Fibroblast of the aortic adventitia (primary cell): ENCODE measurements around the gene TTC39C. TPM values are rescaled to one million over a fixed set of nuclear protein-coding genes. Genes with fewer than 3 reads are reported as not detected.
A peak's percentile ranks its signal among the peaks of the same experiment; 100 is the strongest.

ENCODE experiments used
- DNase-seq: peaks from one replicate; pipeline ENCODE4 v3.0.0-alpha.2; 2010; ENCODE audit warnings: low read depth
- H3K4me3 ChIP-seq: 2 replicates; pipeline ENCODE4 v1.5.1; 2011; ENCODE audit warnings: low read depth, mild to moderate bottlenecking, control low read depth, low read length, moderate library complexity
- CTCF ChIP-seq: IDR thresholded peaks from 2 replicates; pipeline ENCODE4 v1.5.1; 2011; ENCODE audit warnings: mild to moderate bottlenecking, low read length, control low read depth, inconsistent platforms; ENCODE audit not compliant: insufficient read depth
- total RNA-seq: library from RNA; depleted of rRNA; stranded (reverse); fragments of >200 nt; gene quantifications from 2 replicates; pipeline ENCODE4 v1.2.3, GENCODE V29; 2012; ENCODE audit warnings: low replicate concordance

TTC39C gene
- total RNA-seq, 1 donor = 51.8 TPM

DNA sequence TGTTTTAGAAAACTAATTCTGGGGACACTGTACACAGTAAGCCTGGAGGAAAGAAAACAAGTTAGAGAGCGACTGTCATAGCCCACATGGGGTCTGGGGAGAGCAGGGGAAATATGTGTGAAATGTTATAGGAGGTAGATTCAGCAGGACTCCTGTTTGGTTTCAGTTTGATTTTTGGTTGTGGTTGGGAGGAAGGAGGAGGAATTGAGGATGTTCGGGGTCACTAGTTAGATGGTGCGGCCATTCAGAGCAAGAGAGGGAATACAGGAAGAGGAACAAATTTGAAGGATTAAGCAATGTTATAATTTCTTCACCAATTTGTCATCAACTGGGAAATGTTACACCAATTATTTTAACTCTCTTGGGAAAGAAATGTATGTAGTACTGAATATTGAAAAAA lies 25.1 kb downstream of the TTC39C start:
- no peak for DNase-seq
- no peak overlapping the region for H3K4me3 ChIP-seq
- no peak for TF ChIP-seq CTCF

GRCh38 chr18:24041691-24042090 lies 27.1 kb downstream of the TTC39C start:
- no peak for TF ChIP-seq CTCF
- no peak for DNase-seq
- no peak overlapping the region for H3K4me3 ChIP-seq

GRCh38 chr18:24043403-24043802 lies 28.8 kb downstream of the TTC39C start:
- H3K4me3 ChIP-seq = no peak overlapping the region
- DNase-seq = no peak
- no peak for TF ChIP-seq CTCF

DNA sequence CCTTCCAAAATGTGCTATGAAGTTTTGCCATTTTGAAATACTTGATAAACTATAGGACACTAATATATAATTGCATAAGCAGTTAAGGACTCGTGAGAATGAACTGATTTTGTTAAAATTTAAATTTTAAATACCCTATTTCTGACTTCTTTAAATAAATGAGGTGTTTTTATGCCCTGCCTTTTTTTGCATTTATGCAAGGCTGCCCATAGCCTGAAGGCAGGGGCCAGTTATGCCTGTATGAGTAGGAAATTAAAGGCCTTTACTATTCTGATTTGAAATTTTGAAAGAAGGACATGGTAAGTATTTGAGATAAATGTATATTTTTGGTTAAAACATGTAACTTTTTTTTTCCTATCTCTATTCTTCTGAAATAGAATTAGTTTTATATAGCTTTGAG lies 33.7 kb downstream of the TTC39C start:
- DNase-seq = no peak
- no peak for TF ChIP-seq CTCF
- H3K4me3 ChIP-seq = no peak overlapping the region

DNA sequence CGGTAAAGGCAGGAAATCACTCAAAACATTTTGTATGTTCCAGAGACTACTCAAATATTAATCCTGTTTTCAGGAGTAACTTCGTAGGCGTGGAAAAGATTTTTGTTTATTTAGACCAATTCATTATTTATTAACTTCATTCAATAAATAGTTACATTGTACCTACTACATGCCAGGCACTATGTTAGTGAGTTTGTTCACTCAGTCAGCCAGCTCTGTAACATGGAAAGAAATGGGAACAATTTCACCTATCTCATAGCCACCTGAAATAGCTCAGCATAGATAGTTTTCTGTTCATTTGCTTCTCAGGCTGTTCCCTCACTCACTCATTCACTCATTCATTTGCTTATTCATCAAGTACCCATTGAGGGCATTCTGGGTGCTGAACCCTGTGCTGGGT lies 34.6 kb downstream of the TTC39C start:
- DNase-seq = no peak
- TF ChIP-seq CTCF = no peak
- H3K4me3 ChIP-seq = no peak overlapping the region

GRCh38 chr18:24051031-24051947 lies 36.7 kb downstream of the TTC39C start:
- no peak overlapping the region for H3K4me3 ChIP-seq
- TF ChIP-seq CTCF = no peak
- DNase-seq = peak; percentile 44
